HepG2 (cell line): ENCODE results near the gene LRP1B. TPM values are rescaled to one million over a fixed set of nuclear protein-coding genes. Genes with fewer than 3 reads are reported as not detected.

ENCODE experiments used
- ATAC-seq: fragments of 200-7000 bp; cut with Tn5 transposase; 3 replicates; pipeline ENCODE4 v1.9.1; 2020; ENCODE audit warnings: mild to moderate bottlenecking, moderate library complexity
- BruUV-seq: library from RNA; stranded (reverse); fragments of 400-500 nt; replicated peaks from 2 replicates; lab custom pipeline; 2021; lab: Mats Ljungman, UMichigan
- CTCF ChIA-PET: fragments of 300-600 bp; formaldehyde crosslinking; extraction: SDS; loops from one replicate; lab custom pipeline; 2021; ENCODE audit warnings: low total read pairs, inconsistent platforms, low intra/inter-chr PET ratio; lab: Yijun Ruan, JAX
- POLR2A ChIA-PET: fragments of 350-600 bp; sonication (Branson Sonifier 250); formaldehyde crosslinking; loops from one replicate; lab custom pipeline; 2020; ENCODE audit warnings: antibody characterized with exemption, inconsistent platforms; lab: Yijun Ruan, JAX
- DNase-seq: peaks from one replicate; pipeline ENCODE4 v3.0.0-alpha.2; 2015; ENCODE audit warnings: low spot score
- FAIRE-seq: peaks from 3 replicates; lab custom pipeline; 2011; peaks lifted over from hg19 to GRCh38; lab: Jason Lieb, UNC
- H2AFZ ChIP-seq: one replicate; pipeline ENCODE4 v1.6.1; 2011; ENCODE audit warnings: low read length, inconsistent platforms
- H3K27ac ChIP-seq: fragments of 300-600 bp; 3 replicates; pipeline ENCODE4 v1.8.0; 2011; ENCODE audit warnings: mixed run types, mild to moderate bottlenecking, mixed read lengths, low read length, inconsistent platforms; ENCODE audit not compliant: insufficient read depth; ENCODE audit errors: extremely low read length
- H3K27me3 ChIP-seq, 2 experiments: fragments of 200-600 bp in 1 of 2; 2 replicates in 1 of 2; 3 replicates in 1 of 2; pipeline versions ENCODE4 v1.6.0 to v1.8.0; 2011; ENCODE audit warnings: low read length in 2 of 2, mild to moderate bottlenecking in 2 of 2, moderate library complexity in 2 of 2, inconsistent platforms in 1 of 2; ENCODE audit not compliant: insufficient read depth in 2 of 2, control insufficient read depth in 1 of 2
- H3K36me3 ChIP-seq, 2 experiments: fragments of 200-600 bp in 1 of 2; replicated peaks in 1 of 2; 2 replicates in 1 of 2; 3 replicates in 1 of 2; pipeline versions ENCODE4 v1.5.1 to v1.8.0; 2011; ENCODE audit warnings: low read length in 2 of 2, inconsistent platforms in 1 of 2; ENCODE audit not compliant: insufficient read depth in 2 of 2, control insufficient read depth in 1 of 2
- H3K4me1 ChIP-seq: 2 replicates; pipeline ENCODE4 v1.5.1; 2012; ENCODE audit warnings: low read length, inconsistent platforms; ENCODE audit not compliant: insufficient read depth
- H3K4me2 ChIP-seq: 2 replicates; pipeline ENCODE4 v1.6.0; 2011; ENCODE audit warnings: low read depth, low read length, inconsistent platforms
- H3K4me3 ChIP-seq, 3 experiments: fragments of 200-600 bp in 1 of 3; sonication (generic), shearing (Covaris generic) in 1 of 3; replicated peaks in 1 of 3; 2 replicates each; pipeline ENCODE4 v1.5.1; 2011 to 2016; ENCODE audit warnings: low read length in 3 of 3, inconsistent platforms in 2 of 3, low read depth in 2 of 3, mild to moderate bottlenecking in 2 of 3, control low read depth in 1 of 3, mixed read lengths in 1 of 3; ENCODE audit not compliant: insufficient read depth in 1 of 3
- H3K79me2 ChIP-seq: one replicate; pipeline ENCODE4 v1.6.1; 2011; ENCODE audit warnings: low read length, inconsistent platforms; ENCODE audit not compliant: insufficient read depth
- H3K9ac ChIP-seq: 2 replicates; pipeline ENCODE4 v1.6.0; 2011; ENCODE audit warnings: mild to moderate bottlenecking, low read depth, low read length, inconsistent platforms; ENCODE audit not compliant: insufficient read depth
- H3K9me3 ChIP-seq: 2 replicates; pipeline ENCODE4 v1.5.1; 2012; ENCODE audit warnings: mild to moderate bottlenecking, low read length
- H4K20me1 ChIP-seq: 2 replicates; pipeline ENCODE4 v1.6.0; 2011; ENCODE audit warnings: inconsistent platforms, mild to moderate bottlenecking, low read length, moderate library complexity; ENCODE audit not compliant: insufficient read depth
- JUNB ChIP-seq: sonication (generic); formaldehyde crosslinking; IDR thresholded peaks from 2 replicates; pipeline ENCODE4 v1.8.0; 2022; ENCODE audit warnings: missing genetic modification reagents, mild to moderate bottlenecking, borderline replicate concordance
- NR2F1 ChIP-seq, 2 experiments: fragments of 450-650 bp in 1 of 2; formaldehyde crosslinking in 1 of 2; IDR thresholded peaks; 2 replicates each; pipeline versions ENCODE4 v1.5.0 to v1.6.1; 2016 to 2020; ENCODE audit warnings: mild to moderate bottlenecking in 1 of 2, missing compliant biosample characterization in 1 of 2, missing genetic modification reagents in 1 of 2, moderate library complexity in 1 of 2
- RARA ChIP-seq: IDR thresholded peaks from 2 replicates; pipeline ENCODE4 v1.6.1; 2016; ENCODE audit warnings: missing genetic modification reagents, missing compliant biosample characterization
- TCF7L2 ChIP-seq: IDR thresholded peaks from 2 replicates; pipeline ENCODE4 v1.6.1; 2011; ENCODE audit warnings: mild to moderate bottlenecking, low read depth, low read length, moderate library complexity
- ZBTB42 ChIP-seq: sonication (generic); formaldehyde crosslinking; IDR thresholded peaks from 2 replicates; pipeline ENCODE4 v1.5.0; 2020; ENCODE audit warnings: mild to moderate bottlenecking, missing genetic modification reagents
- ZNF280D ChIP-seq: sonication (generic); formaldehyde crosslinking; IDR thresholded peaks from 2 replicates; pipeline ENCODE4 v1.5.1; 2020; ENCODE audit warnings: mild to moderate bottlenecking, missing genetic modification reagents
- ZNF3 ChIP-seq: IDR thresholded peaks from 2 replicates; pipeline ENCODE4 v1.7.0; 2017; ENCODE audit warnings: inconsistent platforms
- WGBS: methylation state at CpG from one replicate; pipeline ENCODE4 v1.1.6; 2017; ENCODE audit warnings: low lambda C conversion rate; 5-methylcytosine and 5-hydroxymethylcytosine counted together
- in situ Hi-C: cut with HindIII; loops from 2 replicates; pipeline ENCODE4 v1.10.0; 2017; ENCODE audit warnings: low pct_unique_long_range_greater_than_20kb; ENCODE audit not compliant: extremely low pct_ligation_motif_present
- intact Hi-C: fragments of 100-400 bp; cut with micrococcal nuclease; formaldehyde crosslinking; loops from one replicate; pipeline ENCODE4 v1.10.0; 2022; ENCODE audit not compliant: unreplicated experiment
- polyA plus RNA-seq, 8 experiments: library from polyadenylated mRNA; depleted of rRNA in 3 of 8; stranded (reverse) in 7 of 8; unstranded in 1 of 8; fragments of >200 nt; fragmentation: Illumina TruSeq in 4 of 8; extraction: Trizol in 4 of 8; gene quantifications; 2 replicates each; pipeline versions ENCODE4 v1.2.1 to v1.2.3, GENCODE V29; 2011 to 2016; ENCODE audit warnings: low read depth in 4 of 8, missing spikeins in 1 of 8, mixed read lengths in 1 of 8; ENCODE audit not compliant: insufficient read depth in 1 of 8
- total RNA-seq, 5 experiments: library from RNA; depleted of rRNA; stranded (reverse); fragments of >200 nt; fragmentation: Illumina TruSeq; extraction: Trizol; gene quantifications; 2 replicates each; pipeline ENCODE4 v1.2.3, GENCODE V29; 2016; ENCODE audit warnings: low read depth in 1 of 5

The LRP1B gene
- total and polyA plus RNA-seq, 2 of the 13 experiments (the other 11 are each of a cell fraction or from before 2014, with no cell fraction given): 0.04 TPM; not detected in 1

GRCh38 chr2:142174176-142174575 lies 43.4 kb upstream of the LRP1B start:
- BruUV-seq: no TSS peak
- FAIRE-seq: no peak
- POLR2A ChIA-PET: no interaction called here

More at GRCh38 chr2:142174176-142174575, 43.4 kb upstream of the LRP1B start:
- ATAC-seq (no peak), DNase-seq (no peak)
- Histone ChIP-seq H3K4me3 (no peak overlapping the region), H3K27me3 (no peaks in the 10 kb centered on the region), H3K27ac (no peak overlapping the region), H3K36me3 (no peaks in the 10 kb centered on the region), H2AFZ (no peak overlapping the region), H3K79me2 (no peaks in the 10 kb centered on the region), H4K20me1 (no peaks in the 10 kb centered on the region), H3K4me2 (no peak overlapping the region), H3K4me1 (no peaks in the 10 kb centered on the region), H3K9ac (no peak overlapping the region), H3K9me3 (no peaks in the 10 kb centered on the region)
- CTCF ChIA-PET: no interaction called here
- no peak for TF ChIP-seq ZNF3 (CRISPR knock-in tag)
- TF ChIP-seq ZBTB42: no peak
- TF ChIP-seq TCF7L2: no peak
- TF ChIP-seq RARA (CRISPR knock-in tag): no peak
- TF ChIP-seq NR2F1 (CRISPR knock-in tag; IDR thresholded peaks at IDR 0.05): no peak
- TF ChIP-seq JUNB (CRISPR knock-in tag): no peak
- no peak for TF ChIP-seq ZNF280D (CRISPR knock-in tag)
- WGBS: 2% methylated on average over 1 of the region's 1 CpG
- in situ Hi-C loops: no loop called here
- intact Hi-C loops: no loop called here
